Loucy (cell line): ENCODE data around the gene STXBP6.

Experiments used
- CTCF ChIP-seq: fragments of 200-600 bp; sonication (generic); conservative IDR thresholded peaks from 2 replicates; pipeline ENCODE4 v1.5.1; 2014; ENCODE audit warnings: mild to moderate bottlenecking, antibody characterized with exemption, low read length
- EZH2phosphoT487 ChIP-seq: fragments of 200-600 bp; IDR thresholded peaks from 2 replicates; pipeline ENCODE4 v1.6.1; 2018; ENCODE audit warnings: antibody characterized with exemption, mild to moderate bottlenecking, moderate library complexity, borderline replicate concordance

DNA sequence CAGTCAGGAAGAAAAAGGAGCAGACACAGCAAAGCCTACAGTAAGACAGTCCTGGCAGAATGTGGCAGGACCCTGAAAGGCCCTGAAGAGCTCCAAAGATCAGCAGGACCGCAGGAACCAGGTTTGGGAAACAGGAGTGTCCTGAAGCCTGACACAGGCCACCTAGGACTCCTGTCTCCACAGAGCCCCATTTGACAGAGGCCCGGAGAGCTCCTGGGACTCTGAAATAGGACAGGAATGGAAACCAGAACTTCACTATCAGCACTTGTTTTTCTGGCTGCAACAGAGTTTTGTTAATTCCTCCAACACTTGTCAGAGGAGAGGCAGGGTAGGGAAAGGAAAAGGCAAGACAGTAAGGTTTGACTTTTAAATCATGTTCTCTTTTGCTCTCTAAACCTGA is 12.9 kb downstream of the STXBP6 start:
- no peak for TF ChIP-seq CTCF
- no peak for TF ChIP-seq EZH2phosphoT487
